ENCODE results near the gene TLN1.

DNA sequence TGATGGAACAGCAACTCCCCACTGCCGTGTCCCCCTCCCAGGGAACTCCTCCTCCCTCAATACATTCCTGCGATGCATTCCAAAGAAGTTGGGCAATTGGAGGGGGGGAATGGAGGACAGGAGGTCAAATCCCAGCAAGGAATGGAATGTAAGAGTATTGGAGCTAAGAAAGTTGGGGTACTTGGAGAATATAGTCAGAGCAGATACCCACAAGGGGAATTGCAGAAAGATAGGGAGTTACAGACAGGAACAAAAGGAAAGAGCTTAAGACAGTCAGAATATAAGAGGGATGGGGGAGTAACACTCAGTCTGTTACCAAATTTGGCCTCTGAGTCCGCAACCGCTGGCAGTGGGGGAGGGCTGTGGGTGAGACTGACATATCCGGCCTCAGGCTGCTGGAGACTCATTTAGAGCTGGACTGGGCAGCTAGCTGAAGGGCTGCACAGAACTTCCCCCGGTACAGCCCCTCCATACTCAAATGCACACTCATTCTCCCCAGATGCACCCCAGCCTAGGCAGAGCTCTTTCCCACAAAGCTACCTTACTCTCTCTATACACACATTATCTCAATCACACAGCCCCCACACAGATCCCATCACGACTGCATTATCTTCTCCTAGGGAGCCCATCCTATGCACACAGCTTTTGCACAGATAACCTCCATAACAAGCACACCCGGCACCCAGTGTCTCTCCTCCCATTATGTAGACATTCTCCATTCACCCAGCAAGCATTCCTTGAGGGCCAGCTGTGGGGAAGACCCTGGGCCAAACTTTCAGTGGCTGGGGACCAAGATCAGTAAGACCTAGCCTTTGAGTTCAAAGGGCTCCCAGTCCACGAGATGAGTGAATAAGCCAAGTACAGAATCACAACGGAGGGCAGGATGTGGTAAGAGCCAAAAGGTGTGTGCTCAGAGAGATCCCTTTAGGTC, 3.7 kb downstream of the TLN1 start:
- TF ChIP-seq, protein P1, sequence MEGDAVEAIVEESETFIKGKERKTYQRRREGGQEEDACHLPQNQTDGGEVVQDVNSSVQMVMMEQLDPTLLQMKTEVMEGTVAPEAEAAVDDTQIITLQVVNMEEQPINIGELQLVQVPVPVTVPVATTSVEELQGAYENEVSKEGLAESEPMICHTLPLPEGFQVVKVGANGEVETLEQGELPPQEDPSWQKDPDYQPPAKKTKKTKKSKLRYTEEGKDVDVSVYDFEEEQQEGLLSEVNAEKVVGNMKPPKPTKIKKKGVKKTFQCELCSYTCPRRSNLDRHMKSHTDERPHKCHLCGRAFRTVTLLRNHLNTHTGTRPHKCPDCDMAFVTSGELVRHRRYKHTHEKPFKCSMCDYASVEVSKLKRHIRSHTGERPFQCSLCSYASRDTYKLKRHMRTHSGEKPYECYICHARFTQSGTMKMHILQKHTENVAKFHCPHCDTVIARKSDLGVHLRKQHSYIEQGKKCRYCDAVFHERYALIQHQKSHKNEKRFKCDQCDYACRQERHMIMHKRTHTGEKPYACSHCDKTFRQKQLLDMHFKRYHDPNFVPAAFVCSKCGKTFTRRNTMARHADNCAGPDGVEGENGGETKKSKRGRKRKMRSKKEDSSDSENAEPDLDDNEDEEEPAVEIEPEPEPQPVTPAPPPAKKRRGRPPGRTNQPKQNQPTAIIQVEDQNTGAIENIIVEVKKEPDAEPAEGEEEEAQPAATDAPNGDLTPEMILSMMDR (IDR thresholded peaks at IDR 0.05): no peak
- peak in 1 of 2 donors; percentile 23 for TF ChIP-seq POLR2A (IDR thresholded peaks at IDR 0.05)

Measured in thyroid gland (tissue), 4 donors.